Limb (tissue), 2 donors: ENCODE data around the gene LDLR.
"Not testable (repeated sequence)": the region's sequence is repeated elsewhere in the genome, so short reads cannot be mapped to it uniquely, and the experiment has no call there.

Experiments
- DNase-seq, 2 donors: peaks; one replicate each; pipeline ENCODE4 v3.0.0-alpha.2; 2016; ENCODE audit errors: extremely low spot score in 2 of 2

The LDLR gene

DNA sequence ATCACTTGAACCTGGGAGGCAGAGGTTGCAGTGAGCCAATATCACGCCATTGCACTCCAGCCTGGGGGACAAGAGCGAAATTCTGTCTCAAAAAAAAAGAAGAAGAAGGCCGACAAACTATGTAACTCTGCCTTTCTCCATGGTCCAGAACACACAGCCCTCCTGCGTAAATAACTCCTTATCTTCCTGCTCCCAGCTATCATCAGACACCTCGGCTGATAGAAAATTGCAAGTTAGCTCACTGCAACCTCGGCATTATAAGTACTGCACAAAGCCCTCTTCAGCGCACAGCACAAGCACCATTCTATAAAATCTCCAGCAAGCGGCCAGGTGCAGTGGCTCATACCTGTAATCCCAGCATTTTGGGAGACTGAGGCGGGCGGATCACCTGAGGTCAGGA is 14.4 kb downstream of the LDLR start:
- DNase-seq, result not testable (repeated sequence)

DNA sequence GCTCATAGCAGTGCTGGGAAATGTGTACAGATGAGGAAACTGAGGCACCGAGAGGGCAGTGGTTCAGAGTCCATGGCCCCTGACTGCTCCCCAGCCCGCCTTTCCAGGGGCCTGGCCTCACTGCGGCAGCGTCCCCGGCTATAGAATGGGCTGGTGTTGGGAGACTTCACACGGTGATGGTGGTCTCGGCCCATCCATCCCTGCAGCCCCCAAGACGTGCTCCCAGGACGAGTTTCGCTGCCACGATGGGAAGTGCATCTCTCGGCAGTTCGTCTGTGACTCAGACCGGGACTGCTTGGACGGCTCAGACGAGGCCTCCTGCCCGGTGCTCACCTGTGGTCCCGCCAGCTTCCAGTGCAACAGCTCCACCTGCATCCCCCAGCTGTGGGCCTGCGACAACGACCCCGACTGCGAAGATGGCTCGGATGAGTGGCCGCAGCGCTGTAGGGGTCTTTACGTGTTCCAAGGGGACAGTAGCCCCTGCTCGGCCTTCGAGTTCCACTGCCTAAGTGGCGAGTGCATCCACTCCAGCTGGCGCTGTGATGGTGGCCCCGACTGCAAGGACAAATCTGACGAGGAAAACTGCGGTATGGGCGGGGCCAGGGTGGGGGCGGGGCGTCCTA is 15.9 kb downstream of the LDLR start:
- DNase-seq, result no peak

DNA sequence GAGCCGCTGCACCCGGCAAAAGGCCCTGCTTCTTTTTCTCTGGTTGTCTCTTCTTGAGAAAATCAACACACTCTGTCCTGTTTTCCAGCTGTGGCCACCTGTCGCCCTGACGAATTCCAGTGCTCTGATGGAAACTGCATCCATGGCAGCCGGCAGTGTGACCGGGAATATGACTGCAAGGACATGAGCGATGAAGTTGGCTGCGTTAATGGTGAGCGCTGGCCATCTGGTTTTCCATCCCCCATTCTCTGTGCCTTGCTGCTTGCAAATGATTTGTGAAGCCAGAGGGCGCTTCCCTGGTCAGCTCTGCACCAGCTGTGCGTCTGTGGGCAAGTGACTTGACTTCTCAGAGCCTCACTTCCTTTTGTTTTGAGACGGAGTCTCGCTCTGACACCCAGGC is 17.2 kb downstream of the LDLR start:
- peak in 1 of 2 donors; percentile 45 for DNase-seq

DNA sequence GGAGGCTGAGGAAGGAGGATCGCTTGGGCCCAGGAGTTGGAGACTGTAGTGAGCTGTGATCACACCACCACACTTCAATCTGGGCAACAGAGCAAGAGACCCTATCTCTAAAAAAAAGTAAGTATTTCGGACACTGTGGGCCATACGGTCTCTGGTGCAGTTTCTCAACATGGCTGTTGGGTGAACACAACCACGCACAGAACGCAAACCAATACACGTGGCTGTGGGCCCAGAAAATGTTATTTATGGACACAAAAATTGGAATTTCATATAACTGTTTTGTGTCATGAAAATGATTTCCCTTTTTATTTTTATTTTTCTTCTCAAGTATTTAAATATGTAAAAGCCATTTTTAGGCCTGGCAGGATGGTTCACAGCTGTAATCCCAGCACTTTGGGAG is 19.5 kb downstream of the LDLR start:
- DNase-seq, result no peak

DNA sequence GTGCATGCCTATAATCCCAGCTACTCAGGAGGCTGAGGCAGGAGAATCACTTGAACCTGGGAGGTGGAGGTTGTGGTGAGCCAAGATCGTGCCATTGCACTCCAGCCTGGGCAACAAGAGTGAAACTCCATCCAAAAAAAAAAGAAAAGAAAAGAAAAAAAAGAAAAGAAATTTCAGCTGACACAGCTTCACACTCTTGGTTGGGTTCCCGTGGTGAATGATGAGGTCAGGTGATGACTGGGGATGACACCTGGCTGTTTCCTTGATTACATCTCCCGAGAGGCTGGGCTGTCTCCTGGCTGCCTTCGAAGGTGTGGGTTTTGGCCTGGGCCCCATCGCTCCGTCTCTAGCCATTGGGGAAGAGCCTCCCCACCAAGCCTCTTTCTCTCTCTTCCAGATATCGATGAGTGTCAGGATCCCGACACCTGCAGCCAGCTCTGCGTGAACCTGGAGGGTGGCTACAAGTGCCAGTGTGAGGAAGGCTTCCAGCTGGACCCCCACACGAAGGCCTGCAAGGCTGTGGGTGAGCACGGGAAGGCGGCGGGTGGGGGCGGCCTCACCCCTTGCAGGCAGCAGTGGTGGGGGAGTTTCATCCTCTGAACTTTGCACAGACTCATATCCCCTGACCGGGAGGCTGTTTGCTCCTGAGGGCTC is 22.0 kb downstream of the LDLR start:
- no peak for DNase-seq

DNA sequence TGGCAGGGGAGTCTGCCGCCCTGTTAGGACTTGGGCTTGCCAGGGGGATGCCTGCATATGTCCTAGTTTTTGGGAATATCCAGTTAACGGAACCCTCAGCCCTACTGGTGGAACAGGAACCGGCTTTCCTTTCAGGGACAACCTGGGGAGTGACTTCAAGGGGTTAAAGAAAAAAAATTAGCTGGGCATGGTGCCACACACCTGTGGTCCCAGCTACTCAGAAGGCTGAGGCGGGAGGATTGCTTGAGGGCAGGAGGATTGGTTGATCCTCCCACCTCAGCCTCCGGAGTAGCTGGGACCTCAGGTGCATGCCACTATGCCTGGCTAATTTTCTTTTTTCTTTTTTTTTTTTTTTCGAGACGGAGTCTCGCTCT is 22.5 kb downstream of the LDLR start:
- no peak for DNase-seq

DNA sequence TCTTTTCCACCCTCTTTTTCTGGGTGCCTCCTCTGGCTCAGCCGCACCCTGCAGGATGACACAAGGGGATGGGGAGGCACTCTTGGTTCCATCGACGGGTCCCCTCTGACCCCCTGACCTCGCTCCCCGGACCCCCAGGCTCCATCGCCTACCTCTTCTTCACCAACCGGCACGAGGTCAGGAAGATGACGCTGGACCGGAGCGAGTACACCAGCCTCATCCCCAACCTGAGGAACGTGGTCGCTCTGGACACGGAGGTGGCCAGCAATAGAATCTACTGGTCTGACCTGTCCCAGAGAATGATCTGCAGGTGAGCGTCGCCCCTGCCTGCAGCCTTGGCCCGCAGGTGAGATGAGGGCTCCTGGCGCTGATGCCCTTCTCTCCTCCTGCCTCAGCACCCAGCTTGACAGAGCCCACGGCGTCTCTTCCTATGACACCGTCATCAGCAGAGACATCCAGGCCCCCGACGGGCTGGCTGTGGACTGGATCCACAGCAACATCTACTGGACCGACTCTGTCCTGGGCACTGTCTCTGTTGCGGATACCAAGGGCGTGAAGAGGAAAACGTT is 24.0 kb downstream of the LDLR start:
- DNase-seq, result no peak

DNA sequence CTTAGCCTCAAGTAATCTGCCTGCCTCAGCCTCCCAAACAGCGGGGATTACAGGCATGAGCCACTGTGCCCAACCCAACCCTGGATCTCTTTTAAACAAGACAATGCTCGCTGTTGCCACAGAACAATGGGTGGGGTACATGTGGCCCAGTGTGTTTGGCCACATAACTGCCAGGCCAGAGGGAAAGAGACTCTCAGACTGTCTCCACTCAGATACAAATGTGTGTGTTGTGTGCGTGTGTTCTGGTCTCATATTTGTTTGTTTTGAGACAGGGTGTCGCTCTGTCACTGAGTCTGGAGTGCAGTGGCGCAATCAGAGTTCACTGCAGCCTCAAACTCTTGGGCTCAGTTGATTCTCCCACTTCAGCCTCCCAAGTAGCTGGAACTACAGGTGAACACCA is 25.8 kb downstream of the LDLR start:
- DNase-seq, result no peak

DNA sequence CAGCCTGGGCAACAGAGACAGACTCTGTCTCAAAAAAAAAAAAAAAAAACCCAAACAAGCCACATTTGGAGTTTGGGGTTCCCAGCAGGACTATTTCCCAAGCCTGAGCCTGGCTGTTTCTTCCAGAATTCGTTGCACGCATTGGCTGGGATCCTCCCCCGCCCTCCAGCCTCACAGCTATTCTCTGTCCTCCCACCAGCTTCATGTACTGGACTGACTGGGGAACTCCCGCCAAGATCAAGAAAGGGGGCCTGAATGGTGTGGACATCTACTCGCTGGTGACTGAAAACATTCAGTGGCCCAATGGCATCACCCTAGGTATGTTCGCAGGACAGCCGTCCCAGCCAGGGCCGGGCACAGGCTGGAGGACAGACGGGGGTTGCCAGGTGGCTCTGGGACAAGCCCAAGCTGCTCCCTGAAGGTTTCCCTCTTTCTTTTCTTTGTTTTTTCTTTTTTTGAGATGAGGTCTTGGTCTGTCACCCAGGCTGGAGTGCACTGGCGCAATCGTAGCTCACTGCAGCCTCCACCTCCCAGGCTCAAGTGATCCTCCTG is 26.7 kb downstream of the LDLR start:
- DNase-seq, result no peak

DNA sequence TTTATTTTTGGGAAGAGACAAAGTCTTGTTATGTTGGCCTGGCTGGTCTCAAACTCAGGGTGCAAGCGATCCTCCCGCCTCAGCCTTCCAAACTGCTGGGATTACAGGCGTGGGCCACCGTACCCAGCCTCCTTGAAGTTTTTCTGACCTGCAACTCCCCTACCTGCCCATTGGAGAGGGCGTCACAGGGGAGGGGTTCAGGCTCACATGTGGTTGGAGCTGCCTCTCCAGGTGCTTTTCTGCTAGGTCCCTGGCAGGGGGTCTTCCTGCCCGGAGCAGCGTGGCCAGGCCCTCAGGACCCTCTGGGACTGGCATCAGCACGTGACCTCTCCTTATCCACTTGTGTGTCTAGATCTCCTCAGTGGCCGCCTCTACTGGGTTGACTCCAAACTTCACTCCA is 27.2 kb downstream of the LDLR start:
- no peak for DNase-seq

DNA sequence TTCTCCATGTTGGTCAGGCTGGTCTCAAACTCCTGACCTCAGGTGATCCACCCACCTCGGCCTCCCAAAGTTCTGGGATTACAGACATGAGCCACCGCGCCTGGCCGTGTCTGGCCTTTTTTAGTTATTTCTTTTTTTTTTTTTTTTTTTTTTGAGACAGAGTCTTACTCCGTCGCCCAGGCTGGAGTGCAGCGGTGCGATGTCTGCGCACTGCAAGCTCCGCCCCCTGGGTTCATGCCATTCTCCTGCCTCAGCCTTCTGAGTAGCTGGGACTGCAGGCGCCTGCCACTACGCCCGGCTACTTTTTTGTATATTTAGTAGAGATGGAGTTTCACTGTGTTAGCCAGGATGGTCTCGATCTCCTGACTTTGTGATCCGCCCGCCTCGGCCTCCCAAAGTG is 32.7 kb downstream of the LDLR start:
- not testable (repeated sequence) for DNase-seq

DNA sequence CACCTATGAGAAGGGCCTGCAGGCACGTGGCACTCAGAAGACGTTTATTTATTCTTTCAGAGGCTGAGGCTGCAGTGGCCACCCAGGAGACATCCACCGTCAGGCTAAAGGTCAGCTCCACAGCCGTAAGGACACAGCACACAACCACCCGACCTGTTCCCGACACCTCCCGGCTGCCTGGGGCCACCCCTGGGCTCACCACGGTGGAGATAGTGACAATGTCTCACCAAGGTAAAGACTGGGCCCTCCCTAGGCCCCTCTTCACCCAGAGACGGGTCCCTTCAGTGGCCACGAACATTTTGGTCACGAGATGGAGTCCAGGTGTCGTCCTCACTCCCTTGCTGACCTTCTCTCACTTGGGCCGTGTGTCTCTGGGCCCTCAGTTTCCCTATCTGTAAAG is 33.9 kb downstream of the LDLR start:
- no peak for DNase-seq

DNA sequence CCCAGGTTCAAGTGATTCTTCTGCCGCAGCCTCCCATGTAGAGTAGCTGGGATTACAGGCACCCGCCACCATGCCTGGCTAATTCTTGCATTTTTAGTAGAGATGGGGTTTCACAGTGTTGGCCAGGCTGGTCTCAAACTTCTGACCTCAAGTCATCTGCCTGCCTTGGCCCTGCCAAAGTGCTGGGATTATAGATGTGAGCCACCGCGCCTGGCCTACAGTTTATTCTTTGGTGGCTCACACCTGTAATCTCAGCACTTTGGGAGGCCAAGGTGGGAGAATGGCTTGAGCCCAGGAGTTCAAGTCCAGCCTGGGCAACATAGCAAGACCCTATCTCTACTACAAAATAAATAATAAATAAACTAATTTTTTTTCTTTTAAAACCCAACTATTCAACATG is 34.9 kb downstream of the LDLR start:
- not testable (repeated sequence) for DNase-seq

DNA sequence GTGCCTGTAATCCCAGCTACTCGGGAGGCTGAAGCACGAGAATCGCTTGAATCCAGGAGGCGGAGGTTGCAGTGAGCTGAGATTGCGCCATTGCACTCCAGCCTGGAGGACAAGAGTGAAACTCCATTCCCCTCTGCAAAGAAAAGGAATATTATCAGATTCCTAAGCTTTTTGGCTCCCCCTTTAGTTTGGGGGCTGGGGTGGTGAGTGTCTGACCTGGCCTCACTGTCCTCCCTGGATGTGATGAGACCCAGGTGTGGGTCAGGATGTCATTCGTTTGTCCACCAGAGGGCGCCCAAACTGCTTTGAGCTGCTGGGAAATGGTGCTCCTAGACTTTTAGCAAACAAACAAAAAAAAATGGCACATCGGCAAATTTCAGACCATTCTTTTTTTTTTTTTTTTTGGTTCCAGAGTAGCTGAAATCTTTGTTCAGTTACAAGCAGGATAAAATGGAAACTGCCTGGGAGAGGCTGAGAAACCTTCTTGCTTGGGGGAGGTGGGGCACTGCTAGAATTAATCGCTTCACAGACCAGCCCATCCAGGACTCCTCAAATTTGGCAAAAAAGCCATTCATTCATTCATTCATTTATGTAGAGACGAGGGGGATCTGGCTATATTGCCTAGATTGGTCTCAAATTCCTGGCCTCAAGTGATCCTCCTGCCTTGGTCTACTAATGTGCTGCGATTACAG is 36.9 kb downstream of the LDLR start:
- peak; percentile 55 to 84 for DNase-seq

DNA sequence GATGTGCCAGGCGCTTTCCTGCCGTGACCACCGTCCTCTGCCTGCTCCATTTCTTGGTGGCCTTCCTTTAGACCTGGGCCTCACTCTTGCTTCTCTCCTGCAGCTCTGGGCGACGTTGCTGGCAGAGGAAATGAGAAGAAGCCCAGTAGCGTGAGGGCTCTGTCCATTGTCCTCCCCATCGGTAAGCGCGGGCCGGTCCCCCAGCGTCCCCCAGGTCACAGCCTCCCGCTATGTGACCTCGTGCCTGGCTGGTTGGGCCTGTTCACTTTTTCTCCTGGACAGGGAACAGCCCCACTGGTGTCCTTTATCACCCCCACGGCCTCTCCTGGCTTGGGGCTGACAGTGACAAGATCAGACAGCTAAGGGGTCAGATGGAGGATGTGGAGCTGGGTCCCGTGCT is 38.6 kb downstream of the LDLR start:
- no peak for DNase-seq

DNA sequence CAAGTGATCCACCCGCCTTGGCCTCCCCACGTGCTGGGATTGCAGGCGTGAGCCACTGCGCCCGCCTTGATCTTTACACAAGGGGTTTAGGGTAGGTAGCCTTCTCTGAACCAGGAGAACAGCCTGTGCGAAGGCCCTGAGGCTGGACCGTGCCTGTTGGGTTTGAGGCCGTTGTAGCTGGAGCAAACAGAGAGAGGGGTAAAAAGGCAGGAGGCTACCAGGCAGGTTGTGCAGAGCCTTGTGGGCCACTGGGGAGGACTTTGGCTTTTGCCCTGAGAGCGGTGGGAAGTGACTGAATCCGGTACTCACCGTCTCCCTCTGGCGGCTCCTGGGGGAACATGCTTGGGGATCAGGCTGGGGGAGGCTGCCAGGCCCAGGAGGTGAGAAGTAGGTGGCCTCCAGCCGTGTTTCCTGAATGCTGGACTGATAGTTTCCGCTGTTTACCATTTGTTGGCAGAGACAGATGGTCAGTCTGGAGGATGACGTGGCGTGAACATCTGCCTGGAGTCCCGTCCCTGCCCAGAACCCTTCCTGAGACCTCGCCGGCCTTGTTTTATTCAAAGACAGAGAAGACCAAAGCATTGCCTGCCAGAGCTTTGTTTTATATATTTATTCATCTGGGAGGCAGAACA is 41.7 kb downstream of the LDLR start:
- DNase-seq, result peak in 1 of 2 donors; percentile 84

DNA sequence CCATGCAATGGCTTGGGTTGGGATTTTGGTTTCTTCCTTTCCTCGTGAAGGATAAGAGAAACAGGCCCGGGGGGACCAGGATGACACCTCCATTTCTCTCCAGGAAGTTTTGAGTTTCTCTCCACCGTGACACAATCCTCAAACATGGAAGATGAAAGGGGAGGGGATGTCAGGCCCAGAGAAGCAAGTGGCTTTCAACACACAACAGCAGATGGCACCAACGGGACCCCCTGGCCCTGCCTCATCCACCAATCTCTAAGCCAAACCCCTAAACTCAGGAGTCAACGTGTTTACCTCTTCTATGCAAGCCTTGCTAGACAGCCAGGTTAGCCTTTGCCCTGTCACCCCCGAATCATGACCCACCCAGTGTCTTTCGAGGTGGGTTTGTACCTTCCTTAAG is 42.2 kb downstream of the LDLR start:
- DNase-seq, result no peak

DNA sequence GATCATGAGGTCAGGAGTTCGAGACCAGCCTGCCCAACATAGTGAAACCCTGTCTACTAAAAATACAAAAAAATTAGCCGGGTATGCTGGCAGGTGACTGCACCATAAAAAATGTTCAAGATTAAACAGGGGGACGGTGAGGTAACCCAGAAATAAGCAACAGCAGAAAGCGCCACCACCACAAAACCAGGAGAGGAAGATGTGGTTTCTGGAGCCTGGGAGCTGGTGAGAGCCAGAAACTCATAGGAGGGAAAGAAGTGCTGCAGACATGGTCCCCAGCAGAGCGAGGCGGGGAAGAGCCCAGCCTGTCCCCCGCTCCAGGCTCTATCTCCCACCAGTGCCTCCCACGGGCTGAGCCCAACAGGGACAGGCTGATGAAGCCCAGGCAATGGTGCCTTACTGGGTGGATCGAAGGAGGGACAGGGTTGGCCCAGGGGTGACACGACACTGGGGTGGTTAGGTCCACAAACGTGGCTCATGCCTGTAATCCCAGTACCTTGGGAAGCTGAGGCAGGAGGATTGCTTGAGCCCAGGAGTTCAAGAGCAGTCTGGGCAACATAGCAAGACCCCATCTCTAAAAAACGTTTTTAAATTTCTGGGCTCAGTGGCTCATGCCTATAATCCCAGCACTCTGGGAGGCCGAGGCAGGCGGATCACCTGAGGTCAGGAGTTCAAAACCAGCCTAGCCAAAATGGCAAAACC is 47.3 kb downstream of the LDLR start:
- no peak for DNase-seq

DNA sequence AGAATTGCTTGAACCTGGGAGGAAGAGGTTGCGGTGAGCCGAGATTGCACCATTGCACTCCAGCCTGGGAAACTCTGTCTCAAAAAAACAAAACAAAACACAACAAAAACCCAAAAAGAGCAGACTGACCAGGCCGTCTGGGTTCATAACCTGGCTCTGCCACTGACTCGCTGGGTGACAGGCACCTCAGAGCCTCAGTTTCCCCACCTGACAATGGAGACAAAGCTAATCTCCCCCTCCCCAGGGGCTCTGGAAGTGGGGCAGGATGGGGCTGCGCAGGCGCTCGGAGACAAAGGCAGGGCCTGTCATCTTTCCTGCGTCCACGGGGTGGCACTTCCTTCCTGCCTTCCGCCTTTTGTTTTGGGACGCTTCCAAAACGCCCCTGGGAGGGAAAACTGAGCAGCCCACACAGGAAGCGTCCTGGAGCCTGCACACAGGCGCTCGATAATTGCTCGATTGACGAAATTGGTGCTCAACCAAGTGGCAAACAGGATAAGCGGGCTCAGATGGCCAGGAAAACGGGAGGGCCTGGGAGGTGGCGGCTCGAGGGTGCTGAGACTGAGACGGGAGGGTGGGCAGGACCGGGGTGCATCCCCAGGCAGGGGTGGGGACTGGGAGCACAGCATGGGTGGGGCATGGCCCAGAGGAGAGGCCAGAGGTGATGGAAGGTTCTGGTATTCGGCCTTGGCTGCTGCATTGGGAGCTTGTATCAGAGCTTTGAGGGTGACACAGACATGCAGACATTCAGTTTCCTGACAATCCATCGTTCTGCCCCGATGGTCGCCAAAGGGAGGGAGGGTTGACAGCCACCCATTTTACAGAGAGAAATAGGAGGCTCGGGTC is 48.5 kb downstream of the LDLR start:
- DNase-seq, result peak; percentile 77 to 86

DNA sequence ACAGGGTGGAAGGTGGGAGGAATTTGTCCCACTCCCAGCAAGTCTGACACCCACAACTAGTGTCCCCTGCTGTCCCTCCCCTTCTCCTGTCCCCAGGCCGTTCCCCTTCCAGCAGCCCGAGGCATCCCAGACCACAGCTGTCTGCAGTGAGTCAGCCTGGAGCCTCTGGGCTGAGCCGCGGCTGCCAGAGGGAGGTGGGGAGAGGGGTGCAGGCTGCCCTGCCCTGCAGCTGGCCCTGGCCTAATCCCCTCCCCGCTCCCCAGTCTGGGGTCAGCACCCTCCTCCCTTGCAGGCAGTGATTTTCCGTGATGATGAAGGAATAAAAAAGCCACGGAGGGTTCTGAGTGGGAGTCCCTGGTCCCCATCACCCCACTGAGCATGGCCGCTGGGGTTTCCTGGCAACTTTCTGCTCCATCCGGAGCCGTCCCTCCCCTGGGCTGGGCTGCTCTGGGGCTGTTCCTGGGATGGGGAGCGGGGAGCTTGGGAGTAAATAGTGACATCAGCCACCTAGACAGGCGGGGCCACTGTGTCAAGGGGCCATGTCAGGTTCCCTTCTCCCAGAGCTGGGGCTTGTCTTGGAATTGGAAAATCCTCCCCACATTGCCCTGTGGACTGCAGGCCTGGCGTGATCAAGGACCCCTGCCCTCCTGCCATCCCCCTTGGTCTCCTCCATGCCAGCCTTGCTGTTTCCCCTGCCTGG is 49.5 kb downstream of the LDLR start:
- peak; percentile 42 to 70 for DNase-seq
